Fibroblast of lung (primary cell): ENCODE measurements around the gene TMED9. TPM values are rescaled to one million over a fixed set of nuclear protein-coding genes. Genes with fewer than 3 reads are reported as not detected.

Source experiments
- DNase-seq, 2 donors: peaks; one replicate each; pipeline versions ENCODE4 v3.0.0 to v3.0.0-alpha.2; 2010; ENCODE audit warnings: low read depth in 2 of 2
- H2AFZ ChIP-seq: 2 replicates; pipeline ENCODE4 v1.5.1; 2012; ENCODE audit warnings: low read length, control low read depth, inconsistent platforms
- H3K27ac ChIP-seq: 2 replicates; pipeline ENCODE4 v1.5.1; 2011; ENCODE audit warnings: low read length, control low read depth; ENCODE audit not compliant: insufficient read depth
- H3K27me3 ChIP-seq: 2 replicates; pipeline ENCODE4 v1.5.1; 2011; ENCODE audit warnings: mild to moderate bottlenecking, low read length; ENCODE audit not compliant: control insufficient read depth, insufficient read depth
- H3K36me3 ChIP-seq: 2 replicates; pipeline ENCODE4 v1.5.1; 2011; ENCODE audit warnings: low read length; ENCODE audit not compliant: control insufficient read depth, insufficient read depth
- H3K4me1 ChIP-seq: 2 replicates; pipeline ENCODE4 v1.5.1; 2011; ENCODE audit warnings: low read length; ENCODE audit not compliant: control insufficient read depth, insufficient read depth; ENCODE audit errors: extremely low read depth
- H3K4me2 ChIP-seq: 2 replicates; pipeline ENCODE4 v1.5.1; 2011; ENCODE audit warnings: low read length, control low read depth; ENCODE audit not compliant: insufficient read depth; ENCODE audit errors: extremely low read depth
- H3K4me3 ChIP-seq, 4 experiments: fragments of 200-600 bp in 1 of 4; sonication (generic) in 1 of 4; replicated peaks in 1 of 4; 2 replicates each; pipeline ENCODE4 v1.5.1; 2011 to 2016; ENCODE audit warnings: low read length in 4 of 4, low read depth in 3 of 4, mild to moderate bottlenecking in 3 of 4, control low read depth in 2 of 4, inconsistent platforms in 1 of 4, mixed read lengths in 1 of 4; ENCODE audit not compliant: insufficient read depth in 1 of 4; ENCODE audit errors: control extremely low read depth in 1 of 4
- H3K79me2 ChIP-seq: 2 replicates; pipeline ENCODE4 v1.5.1; 2012; ENCODE audit warnings: mild to moderate bottlenecking, low read length, inconsistent platforms; ENCODE audit not compliant: control insufficient read depth, insufficient read depth
- H3K9ac ChIP-seq: 2 replicates; pipeline ENCODE4 v1.5.1; 2011; ENCODE audit warnings: mild to moderate bottlenecking, low read length, control low read depth; ENCODE audit not compliant: insufficient read depth
- H3K9me3 ChIP-seq: 2 replicates; pipeline ENCODE4 v1.5.1; 2012; ENCODE audit warnings: low read depth, low read length; ENCODE audit not compliant: control insufficient read depth, insufficient read depth
- H4K20me1 ChIP-seq: 2 replicates; pipeline ENCODE4 v1.5.1; 2011; ENCODE audit warnings: low read length; ENCODE audit not compliant: control insufficient read depth, insufficient read depth; ENCODE audit errors: extremely low read depth
- CTCF ChIP-seq, 2 donors: IDR thresholded peaks in 1 of 2; conservative IDR thresholded peaks in 1 of 2; 1 replicate in 1 of 2; 2 replicates in 1 of 2; pipeline ENCODE4 v1.5.1; 2011 to 2012; ENCODE audit warnings: low read length in 2 of 2, control low read depth in 1 of 2, inconsistent platforms in 1 of 2, low read depth in 1 of 2, mild to moderate bottlenecking in 1 of 2
- EZH2 ChIP-seq: IDR thresholded peaks from 2 replicates; pipeline ENCODE4 v1.5.1; 2012; ENCODE audit warnings: low read length, control low read depth, mild to moderate bottlenecking; ENCODE audit errors: missing control alignments
- polyA plus RNA-seq, 2 donors: library from polyadenylated mRNA; depleted of rRNA in 1 of 2; stranded (reverse) in 1 of 2; unstranded in 1 of 2; fragments of >200 nt; gene quantifications; 2 replicates each; pipeline ENCODE4 v1.2.1, GENCODE V29; 2011 to 2012; ENCODE audit warnings: missing spikeins in 1 of 2
- total RNA-seq: library from RNA; depleted of rRNA; stranded (reverse); fragments of >200 nt; gene quantifications from 2 replicates; pipeline ENCODE4 v1.2.1, GENCODE V29; 2014

Gene TMED9
- total and polyA plus RNA-seq, 2 donors (not counting 1 experiment from before 2014, with no cell fraction given): 139 to 355 TPM

GRCh38 chr5:177595026-177595585 is 3.1 kb downstream of the TMED9 start:
- no peaks in the 10 kb centered on the region for H3K9me3 ChIP-seq
- DNase-seq: no peak
- no peak for TF ChIP-seq EZH2
- no peak for TF ChIP-seq CTCF (conservative IDR thresholded peaks at IDR 0.05 in 1 of 2, IDR thresholded peaks at IDR 0.05 in 1 of 2; ENCODE audit: low read depth in 1 of 2, low read length in 2 of 2)

DNA sequence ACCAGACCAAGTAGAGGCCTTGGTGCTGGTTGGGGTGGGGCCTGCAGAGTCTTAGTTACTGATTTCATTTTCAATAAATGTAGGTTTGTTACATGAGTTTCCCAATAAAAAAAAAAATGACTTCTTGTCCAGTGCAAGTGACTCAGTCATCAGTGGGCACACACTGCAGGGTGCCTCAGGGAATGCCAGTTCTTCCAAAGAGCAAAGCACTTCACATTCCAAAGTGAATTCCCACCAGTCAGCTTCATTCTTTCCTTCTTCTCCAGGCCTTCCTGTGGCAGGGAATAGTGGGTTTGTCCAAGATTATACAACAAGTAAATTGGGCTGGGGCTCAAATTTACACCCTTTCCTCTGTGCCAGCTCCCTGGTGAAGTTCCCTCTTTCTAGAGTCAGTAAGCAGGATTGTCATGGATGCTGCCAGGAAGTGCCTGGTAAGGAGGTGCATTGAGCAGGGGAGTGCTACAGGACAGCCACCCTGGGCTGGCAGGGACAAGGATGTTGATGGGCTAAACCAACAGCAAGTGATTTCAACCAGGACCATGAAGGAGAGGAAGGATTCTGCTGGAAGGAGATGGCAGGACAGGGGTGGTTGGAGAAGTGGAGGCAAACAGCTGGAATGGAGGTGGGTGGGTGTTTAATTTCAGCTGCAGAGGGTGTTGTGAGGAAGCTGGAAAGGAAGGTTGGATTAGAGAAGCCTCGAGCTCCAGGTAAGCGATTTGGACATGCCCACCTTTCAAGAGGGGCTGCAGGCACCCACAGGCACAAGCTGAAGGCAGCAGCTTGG is 4.2 kb downstream of the TMED9 start:
- H3K4me3 ChIP-seq: no peak overlapping the region
- no peak for DNase-seq

More at GRCh38 chr5:177595026-177595585, 3.1 kb downstream of the TMED9 start:
- Histone ChIP-seq H2AFZ (no peak overlapping the region), H3K27me3 (peaks cover 5% of the 10 kb centered on the region), H3K79me2 (peaks cover 20% of the 10 kb centered on the region), H3K4me2 (no peak overlapping the region), H3K4me1 (peaks cover 6% of the 10 kb centered on the region), H3K4me3 (no peak overlapping the region), H3K27ac (no peak overlapping the region), H3K36me3 (peaks cover 29% of the 10 kb centered on the region), H3K9ac (no peak overlapping the region), H4K20me1 (no peaks in the 10 kb centered on the region)

More for the DNA sequence above, 4.2 kb downstream of the TMED9 start:
- no peaks in the 10 kb centered on the region for H4K20me1 ChIP-seq
- H3K9ac ChIP-seq: no peak overlapping the region
- H3K79me2 ChIP-seq: peaks cover 21% of the 10 kb centered on the region
- no peak overlapping the region for H3K4me2 ChIP-seq
- peaks cover 6% of the 10 kb centered on the region for H3K4me1 ChIP-seq
- H3K27me3 ChIP-seq: no peaks in the 10 kb centered on the region
- H2AFZ ChIP-seq: no peak overlapping the region
- H3K9me3 ChIP-seq: no peaks in the 10 kb centered on the region
- H3K27ac ChIP-seq: no peak overlapping the region
- TF ChIP-seq CTCF (conservative IDR thresholded peaks at IDR 0.05 in 1 of 2, IDR thresholded peaks at IDR 0.05 in 1 of 2; ENCODE audit: low read depth in 1 of 2, low read length in 2 of 2) (no peak), EZH2 (no peak)
- H3K36me3 ChIP-seq: peaks cover 29% of the 10 kb centered on the region
